Activated CD4-positive, alpha-beta T cell treated with anti-CD3 and anti-CD28 coated beads for 4 hours (primary cell): ENCODE results near the gene SELENOM.

Experiments used
- DNase-seq, 2 donors: peaks; one replicate each; pipeline ENCODE4 v3.0.0-alpha.2; 2020

The SELENOM gene, protein sequence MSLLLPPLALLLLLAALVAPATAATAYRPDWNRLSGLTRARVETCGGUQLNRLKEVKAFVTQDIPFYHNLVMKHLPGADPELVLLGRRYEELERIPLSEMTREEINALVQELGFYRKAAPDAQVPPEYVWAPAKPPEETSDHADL

DNA sequence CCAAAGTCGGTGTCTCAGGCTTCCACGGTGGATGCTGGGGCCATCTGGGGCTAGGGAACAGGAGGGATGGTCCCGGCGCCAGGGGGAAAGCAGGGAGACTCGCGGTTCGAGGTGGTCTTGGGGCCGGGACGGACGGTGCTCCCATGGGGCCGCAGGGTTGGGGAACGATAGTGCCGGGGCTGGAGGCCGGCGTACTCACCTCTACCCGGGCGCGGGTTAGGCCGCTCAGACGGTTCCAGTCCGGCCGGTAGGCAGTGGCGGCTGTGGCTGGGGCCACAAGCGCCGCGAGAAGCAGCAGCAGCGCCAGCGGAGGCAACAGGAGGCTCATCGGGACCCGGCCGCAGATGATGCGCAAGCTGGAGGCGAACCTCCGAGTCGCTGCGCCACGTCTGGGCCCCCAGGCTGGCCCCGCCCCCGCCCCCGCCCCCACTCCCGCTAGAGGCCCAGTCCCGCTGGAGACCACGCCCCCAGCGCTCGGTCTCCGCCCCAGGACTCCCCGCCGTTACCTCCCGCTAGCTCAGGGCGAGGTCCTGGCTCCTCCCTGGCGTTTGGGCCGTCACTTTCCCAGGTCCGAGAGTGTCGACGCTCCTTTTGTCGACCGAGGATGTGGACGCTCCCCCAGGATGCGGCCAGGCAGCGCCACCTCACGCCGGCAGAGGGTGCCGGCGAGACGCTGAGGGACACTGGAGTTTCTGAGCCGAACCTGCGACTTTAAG, at the start of gene SELENOM:
Gene SELENOM, minus strand, starts transcription at position 391 of the 716 bp plus-strand sequence. Its CDS starts 63 bp downstream, at position 328.
- DNase-seq = peak; percentile 81 to 88

DNA sequence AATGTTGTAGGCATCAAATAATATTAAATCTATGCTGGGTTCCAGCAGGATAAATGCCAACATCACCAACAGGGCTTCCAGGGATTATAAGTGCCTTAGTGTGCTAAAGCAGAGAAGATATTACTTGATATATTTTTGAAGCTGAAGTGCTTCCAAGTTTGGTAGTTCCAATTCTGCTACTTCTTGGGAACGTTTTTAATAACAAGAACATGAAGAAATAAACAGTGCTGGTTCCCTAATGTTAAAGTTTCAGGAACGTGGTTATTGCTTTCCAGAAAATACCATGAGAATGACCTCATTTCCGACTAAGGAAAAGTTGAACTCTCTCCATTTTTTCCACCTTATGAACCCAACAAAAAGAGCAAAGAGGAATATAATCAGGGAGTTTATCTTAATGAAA, 48.1 kb upstream of the SELENOM start:
- no peak for DNase-seq

DNA sequence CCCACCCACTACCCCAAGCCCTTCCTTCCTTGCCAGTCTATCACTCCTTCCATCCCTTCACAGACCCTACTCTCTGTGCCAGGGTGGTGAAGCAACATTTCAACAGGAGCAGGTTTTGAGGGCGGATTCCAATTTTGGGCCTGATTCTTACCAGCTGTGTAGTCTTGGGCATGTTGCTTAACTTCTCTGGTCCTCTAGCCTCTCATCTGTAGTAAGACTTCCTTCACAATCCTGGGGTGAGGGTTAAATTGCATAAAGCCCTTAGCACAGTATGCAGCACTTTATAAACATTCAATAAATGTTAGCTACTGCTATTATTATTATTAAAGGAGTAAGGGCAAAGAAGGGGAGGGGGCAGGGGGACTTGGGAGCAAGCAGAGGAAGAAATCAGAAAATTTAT, 47.6 kb upstream of the SELENOM start:
- no peak for DNase-seq

DNA sequence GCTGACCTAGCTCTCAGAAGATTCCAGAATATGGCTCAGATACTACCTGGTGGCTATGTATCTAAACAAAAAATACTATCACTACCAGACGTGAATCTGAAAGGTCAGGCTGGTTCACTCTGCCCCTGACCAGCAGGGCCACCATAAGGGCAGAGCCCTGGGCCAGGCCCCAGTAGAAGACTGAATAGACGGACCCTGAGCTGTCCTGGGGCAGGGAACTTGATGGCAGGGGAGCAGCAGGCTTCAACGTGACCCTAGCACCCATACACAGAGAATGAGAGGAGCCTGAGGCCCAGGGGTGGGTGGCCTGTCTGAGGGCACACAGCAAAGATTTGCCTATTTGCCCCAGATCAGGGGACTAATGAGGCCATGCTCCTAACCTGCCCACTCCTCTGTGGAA, 46.0 kb upstream of the SELENOM start:
- DNase-seq = no peak

DNA sequence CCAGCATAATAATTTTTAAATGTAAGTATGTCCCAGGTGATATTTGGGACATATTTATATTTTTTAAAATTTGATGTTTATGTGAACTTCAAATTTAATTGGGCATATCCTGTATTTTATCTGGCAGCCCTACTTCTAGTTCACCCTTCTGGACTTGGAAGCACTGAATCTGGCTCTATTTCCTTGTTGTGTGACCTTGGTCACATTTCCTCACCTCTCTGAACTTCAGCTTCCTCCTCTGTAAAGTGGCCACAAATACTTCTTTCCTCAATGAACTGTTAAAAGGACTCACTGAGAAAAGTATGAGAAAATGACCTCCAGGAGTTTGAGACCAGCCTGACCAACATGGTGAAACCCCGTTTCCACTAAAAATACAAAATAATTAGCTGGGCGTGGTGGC, 44.5 kb upstream of the SELENOM start:
- DNase-seq = no peak

DNA sequence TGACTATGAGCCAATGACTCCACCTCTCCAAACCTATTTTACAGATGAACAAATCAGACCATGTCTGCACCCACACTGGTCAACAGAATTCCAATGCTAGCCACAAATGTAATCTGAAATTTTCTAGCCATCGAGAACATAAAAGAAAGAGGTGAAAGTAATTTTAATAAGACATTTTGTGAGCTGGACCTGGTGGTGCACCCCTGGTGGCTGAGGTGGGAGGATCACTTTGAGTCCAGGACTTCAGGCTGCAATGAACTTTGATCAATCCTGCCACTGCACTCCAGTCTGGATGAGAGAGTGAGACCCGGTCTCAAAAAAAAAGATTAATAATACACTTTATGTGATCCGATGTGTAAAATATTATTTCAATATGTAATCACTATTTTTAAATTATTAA, 43.2 kb upstream of the SELENOM start:
- no peak for DNase-seq

DNA sequence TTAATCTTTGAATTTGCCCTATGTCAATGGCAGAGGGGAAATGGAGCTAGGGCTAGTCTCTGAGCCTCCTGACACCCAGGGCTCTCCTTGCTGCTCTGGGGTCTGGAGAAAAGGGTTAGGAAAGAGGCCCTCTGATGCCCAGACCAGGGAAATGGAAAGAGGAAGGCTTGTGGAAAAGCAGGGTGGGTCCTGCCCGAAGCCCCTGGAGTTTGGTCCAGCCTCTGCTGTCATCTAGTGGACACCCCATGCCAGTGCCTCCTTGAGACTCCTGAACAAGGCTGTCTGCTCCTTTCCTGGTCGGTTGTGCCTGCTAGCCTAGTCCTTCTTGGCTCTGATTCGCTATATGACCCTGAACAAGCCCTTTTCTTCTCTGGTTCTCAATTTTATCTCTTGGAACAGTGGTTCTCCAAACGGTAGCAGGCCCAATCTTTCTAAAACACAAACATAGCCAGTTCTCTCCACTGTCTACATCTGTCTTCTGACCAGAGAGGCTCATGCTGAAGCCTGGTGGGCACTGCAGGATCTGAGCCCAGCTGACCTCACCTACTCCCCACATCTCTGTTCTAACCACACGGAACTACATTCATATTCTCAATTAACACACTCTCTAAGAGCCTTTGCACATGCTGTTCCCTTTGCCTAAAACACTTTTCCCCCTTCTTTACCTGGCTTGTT, 41.7 kb upstream of the SELENOM start:
- peak; percentile 16 for DNase-seq

DNA sequence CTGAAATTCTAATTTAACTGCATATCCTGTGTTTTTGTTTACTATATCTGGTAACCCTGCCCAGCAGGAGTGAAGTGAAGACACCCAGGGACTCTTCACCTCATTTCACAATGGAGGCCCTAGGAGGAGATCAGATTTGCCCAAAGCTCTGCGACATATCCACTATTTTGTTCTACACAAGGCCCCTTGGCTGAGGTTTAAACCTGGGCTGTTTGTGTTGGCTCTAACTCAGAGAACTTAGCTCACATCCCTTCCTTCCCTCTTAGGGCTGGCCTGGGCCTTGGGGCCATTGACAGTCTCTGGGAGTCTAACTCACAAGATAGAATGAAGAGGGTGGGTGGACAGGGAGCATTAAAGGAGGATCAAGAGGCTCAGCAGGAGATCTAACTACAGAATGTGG, 41.1 kb upstream of the SELENOM start:
- DNase-seq = no peak

DNA sequence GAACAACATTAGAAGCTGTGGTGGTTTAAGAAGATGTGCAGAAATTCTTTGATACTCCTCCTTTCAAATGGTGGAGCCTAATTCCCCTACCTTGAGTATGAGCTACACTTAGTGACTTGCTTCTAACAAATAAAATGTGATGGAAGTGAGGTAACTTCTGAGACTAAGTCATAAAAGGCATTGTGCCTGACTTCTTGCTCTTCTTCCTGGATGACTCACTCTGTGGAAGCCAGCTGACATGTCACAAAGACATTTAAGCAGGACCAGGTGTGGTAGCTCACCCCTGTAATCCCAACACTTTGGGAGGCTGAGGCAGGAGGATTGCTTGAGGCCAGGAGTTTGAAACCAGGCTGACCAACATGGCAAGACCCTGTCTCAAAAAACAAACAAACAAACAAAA, 36.9 kb upstream of the SELENOM start:
- no peak for DNase-seq

DNA sequence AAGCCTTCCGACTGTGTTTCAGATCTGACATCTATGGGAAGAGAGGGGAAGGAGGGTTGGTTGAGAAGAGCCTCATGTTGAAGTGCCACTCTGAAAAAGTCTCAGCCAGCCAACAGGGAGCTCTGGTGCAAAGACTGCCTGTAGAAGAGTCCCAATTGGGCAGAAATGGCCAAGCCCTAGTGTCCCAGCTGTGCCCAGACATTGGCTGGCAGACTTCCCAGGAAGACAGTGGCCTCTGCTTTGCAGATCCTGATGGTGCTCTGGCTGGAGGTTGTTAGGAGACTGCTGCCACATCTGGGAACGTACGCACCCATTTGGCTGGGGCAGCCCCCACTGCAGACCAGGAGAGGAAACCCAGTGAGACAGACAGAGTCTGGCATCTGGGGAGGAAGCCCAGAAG, 36.2 kb upstream of the SELENOM start:
- no peak for DNase-seq

DNA sequence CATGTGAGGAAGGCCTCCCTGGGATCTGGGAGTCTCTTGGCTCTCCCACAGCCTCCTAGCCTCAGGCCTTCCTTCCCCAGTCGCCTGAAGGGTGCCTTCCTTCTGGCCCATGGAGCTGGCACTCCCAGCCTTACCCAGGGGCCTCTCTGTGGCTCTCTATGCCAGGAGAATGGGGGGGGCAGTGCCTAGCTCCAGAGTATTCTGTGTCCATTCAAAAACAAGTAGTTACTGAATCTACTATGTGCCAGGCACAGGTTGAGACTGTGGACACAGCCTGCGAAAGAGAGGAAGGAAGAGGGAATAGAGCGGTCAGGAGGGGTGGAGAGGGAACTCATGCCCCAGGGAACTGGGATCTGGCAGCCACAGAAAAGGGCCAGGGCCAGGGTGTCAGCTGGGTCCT, 35.7 kb upstream of the SELENOM start:
- no peak for DNase-seq

DNA sequence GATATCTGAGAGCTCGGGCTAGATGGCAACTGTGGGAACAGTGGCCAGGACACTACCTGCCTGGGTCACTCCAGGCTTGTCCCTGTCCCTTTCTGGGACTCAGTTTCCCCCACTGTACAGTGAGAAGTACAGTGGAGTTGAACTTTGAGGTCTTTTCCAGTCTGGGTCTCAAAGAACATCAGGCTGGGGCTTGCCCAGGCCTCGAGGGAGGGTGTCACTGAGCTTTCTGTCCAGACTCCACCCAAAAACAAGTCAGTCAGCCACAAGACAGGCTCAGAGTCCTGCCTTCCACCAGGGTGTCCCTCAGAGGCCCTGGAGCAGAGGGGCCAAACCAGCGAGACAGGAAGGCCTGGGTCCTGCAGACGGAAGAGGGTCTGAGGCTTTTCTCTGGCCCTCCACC, 34.9 kb upstream of the SELENOM start:
- no peak for DNase-seq

DNA sequence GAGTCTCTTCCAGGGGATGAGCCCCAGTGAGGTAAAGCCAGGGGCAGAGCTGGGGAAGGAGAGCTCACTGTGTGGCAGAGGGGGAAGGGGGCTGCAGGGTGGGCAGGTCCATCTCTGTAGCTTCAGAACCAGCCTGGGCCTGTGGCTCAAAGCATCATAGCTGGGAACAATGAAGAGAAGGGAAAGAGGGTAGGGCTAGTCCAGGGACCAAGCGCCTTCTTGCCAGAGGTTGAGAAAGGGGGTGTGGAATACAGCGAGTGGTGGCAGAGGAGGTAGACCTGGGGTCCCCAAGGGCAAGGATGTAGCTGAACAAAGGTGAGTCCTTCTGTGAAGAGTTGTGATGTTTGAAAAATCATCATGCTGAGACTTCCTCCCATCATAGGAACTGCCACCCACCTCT, 34.2 kb upstream of the SELENOM start:
- DNase-seq = no peak

DNA sequence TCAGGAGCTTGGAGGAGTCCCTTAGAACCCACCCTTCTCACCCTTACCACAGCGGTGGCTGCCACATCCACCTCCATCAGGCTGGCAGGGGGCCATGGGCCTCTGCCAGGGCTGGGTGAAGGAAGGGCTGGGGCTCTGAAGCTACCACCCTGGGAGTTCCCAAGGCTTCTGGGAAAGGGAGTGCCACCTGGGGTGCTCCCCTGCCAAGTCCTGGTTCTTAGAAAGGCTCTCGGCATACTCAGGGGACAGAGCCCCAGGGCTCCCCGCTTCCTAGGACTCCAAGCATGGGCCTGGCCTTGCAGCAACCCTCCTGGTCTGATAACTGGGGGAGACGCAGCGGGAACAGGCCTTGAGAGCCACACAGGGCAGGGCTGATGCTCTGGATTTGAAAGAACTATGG, 33.4 kb upstream of the SELENOM start:
- no peak for DNase-seq

DNA sequence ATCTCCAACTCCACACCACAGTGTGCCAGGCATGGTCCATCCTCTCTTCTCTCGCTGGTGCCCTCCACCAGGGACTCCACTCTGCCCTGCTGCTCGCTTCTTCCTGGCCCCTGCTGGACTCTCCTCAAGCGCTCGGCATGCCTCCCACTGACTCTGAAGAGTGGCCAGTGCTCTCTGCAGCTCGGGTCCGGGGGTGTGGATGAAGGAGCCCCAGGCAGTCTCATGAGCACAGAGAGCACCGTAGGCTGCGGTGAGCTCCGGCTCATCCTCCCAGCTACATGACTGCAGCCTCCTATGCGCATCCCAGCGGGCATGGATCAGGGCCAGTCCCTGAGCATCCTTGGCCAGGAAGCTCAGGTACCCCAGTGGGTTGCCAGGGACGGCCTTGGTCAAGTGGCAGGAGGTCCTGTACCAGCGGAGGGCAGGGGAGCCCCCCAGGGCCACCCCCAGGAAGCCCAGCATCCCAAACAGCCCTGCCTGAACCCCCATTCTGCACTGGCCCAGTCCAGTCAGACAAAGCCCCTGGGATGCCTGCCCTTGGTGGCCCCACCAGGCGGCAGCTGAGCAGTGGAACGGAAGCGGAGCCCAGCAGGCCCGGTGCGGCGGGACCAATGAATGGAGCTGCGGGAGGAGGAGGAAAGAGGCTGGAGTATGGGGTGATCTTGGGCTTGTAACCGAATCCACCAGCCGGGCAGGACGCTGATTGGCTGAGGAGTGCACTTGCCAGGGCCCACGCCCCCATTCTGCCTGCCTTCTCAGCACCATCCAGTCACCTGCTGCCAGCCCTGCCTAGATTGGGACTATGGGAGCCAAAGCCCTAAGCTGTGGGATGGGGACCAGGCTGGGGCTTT, 32.7 kb upstream of the SELENOM start, which contains the start of gene PLA2G3:
Gene PLA2G3, minus strand, starts transcription at position 643 of the 851 bp plus-strand sequence. Its CDS starts 154 bp downstream, at position 489.
- no peak for DNase-seq

DNA sequence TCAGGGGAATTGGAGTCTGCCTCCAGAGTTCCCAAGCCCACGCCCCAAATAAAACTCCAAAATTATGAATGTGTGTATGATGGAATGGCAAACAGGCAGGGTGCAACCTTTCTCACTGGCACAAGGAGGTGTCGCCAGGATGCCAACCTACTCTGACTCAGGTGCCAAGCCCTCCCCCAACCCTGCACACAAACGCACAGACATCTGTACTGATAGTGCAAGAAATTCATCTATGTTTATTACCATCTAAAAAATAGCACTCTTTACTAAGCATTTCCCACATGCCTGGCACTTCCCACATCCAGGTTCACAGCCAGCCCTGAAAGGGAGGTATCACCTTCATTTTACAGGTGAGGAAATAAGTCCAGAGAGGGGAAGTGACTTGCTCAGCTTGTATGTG, 31.7 kb upstream of the SELENOM start:
- no peak for DNase-seq

DNA sequence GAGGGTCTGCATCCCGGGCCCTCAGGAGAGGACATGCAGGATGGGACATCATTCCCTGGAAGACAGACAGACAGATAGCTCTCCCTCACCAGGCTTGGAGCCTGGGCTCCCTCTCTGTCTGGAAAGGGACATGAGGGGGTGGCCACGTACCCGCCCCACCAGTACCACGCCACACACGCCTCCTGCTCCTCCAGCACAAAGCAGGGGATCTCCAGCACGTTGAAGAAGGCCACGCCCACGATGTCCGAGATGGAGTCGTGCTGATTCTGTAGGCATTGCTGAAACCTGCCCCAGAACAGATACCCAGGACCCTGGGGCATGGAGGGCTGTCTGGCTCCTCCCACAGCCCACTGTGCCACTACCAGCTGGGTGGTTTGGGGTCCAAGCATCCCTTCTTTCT, 30.8 kb upstream of the SELENOM start:
- no peak for DNase-seq

DNA sequence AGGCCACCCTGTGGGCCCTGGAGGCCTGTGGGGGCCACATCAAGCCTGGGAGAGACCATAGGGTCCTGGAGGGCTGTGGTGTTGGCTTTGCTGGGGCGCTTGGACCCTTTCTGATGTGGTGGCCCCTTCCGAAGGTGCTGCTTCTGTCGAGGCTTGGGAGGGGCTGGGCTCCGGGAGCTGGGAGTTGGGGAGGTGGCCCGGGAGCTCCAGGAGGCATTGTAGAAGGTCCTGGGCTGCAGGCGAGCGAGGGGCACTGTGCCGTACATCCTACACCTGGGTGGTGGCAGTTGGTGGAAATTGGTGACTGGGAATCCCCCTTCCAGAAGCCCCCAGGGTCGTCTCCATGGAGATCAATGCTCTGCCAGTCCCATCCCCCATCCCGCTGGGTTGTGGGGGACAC, 30.4 kb upstream of the SELENOM start:
- no peak for DNase-seq

DNA sequence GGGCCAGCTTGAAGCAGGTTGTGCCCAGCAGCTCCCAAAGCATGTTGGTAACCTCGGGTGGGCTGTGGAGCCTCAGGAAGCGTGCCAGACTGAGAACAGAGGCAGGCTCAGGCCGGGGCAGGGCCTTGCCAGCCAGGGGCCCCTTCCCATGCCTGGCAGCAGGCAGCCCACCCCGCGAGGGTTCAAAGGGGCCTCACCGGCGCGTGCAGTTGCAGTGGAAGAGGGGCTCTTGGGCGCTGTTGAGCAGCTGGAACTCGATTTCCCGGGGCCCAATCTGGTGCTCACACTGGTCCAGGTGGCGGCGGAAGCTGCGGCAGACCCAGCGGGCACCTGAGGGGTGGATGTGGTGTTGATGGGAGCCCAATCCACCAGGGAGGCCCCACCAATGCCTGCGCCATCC, 29.3 kb upstream of the SELENOM start:
- DNase-seq = no peak

DNA sequence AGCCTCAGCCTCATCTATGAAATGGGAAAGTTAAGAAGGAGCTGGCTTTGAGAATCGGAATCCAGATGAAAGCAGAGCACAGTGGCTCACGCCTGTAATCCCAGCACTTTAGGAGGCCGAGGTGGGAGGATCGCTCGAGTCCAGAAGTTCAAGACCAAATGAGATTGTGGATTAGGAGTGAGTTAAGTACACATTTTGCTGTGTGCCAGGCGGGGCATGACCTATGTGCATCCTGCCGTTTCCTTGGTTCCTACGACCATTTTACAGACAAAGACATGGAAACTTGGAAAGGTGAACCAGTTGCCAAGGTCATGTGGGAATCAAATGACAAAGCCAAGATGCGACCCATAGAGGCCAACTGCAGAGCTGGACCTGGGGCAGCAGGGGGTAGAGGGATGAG, 28.8 kb upstream of the SELENOM start:
- no peak for DNase-seq

DNA sequence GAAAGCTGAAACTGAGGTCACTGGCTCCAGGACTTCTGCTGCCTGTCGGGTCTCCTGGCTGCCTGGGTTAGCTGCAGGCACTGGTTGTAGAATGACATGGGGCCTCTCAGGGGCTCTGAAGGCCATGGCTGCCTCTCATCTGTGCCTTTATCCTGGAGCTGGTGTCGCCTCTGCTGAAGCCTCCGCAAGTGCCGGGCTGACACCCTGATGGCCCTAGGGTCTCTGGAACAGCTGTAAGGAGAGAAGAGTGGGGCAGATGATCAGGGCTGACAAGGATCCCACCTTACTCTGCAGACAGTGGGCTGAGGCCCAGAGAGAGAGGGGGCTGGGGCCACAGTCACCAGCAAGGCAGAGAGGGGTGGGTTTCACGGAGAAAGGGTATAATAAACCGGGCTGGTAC, 28.3 kb upstream of the SELENOM start:
- no peak for DNase-seq

DNA sequence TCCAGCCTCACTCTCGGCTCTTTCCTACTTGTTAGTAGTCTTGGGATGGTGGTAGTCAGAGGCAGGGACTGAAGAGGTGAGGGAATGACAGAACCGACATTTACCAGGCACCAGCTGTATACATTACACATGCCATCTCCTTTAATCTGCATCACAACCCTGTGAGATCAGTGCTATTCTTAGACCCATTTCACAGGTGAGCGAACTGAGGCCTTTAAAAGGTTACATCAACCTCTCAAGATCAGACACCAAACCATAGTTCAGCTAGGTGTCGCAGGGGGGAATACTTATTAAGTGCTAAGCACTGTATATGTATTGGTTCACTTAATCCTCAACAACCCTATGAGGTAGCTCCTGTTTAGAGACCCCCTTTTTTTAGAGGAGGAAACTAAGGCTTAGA, 27.3 kb upstream of the SELENOM start:
- no peak for DNase-seq

DNA sequence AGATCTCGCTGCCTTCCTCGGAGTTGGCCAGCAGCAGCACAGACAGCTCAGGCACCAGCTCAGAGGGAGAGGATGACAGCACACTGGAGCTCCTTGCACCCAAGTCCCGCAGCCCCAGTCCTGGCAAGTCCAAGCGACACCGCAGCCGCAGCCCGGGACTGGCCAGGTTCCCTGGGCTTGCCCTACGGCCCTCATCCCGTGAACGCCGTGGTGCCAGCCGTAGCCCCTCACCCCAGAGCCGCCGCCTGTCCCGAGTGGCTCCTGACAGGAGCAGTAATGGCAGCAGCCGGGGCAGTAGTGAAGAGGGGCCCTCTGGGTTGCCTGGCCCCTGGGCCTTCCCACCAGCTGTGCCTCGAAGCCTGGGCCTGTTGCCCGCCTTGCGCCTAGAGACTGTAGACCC, 26.5 kb upstream of the SELENOM start:
- DNase-seq = no peak
